Activated CD8-positive, alpha-beta memory T cell treated with anti-CD3 and anti-CD28 coated beads, Interleukin-2, amount 50 U/mL, for 24 hours (primary cell): ENCODE measurements around the gene NAA15.
A peak's percentile ranks its signal among the peaks of the same experiment; 100 is the strongest.
"Not testable (repeated sequence)": the region's sequence is repeated elsewhere in the genome, so short reads cannot be mapped to it uniquely, and the experiment has no call there.

Experiments used
- DNase-seq: peaks from one replicate; pipeline ENCODE4 v3.0.0-alpha.2; 2020; ENCODE audit errors: extremely low read depth

NAA15 gene

GRCh38 chr4:139301113-139301820 is at the start of gene NAA15:
TSS of gene NAA15 (plus strand) at chr4:139301505. CDS start at chr4:139301778, 273 bp downstream.
- DNase-seq, result peak; percentile 95

- DNase-seq, result no peak
These were observed 48.3 kb upstream of the NAA15 start for GRCh38 chr4:139253046-139253445.

GRCh38 chr4:139253713-139254112 is 47.6 kb upstream of the NAA15 start:
- DNase-seq, result no peak

GRCh38 chr4:139255581-139255980 is 45.7 kb upstream of the NAA15 start:
- not testable (repeated sequence) for DNase-seq

GRCh38 chr4:139256349-139256748 is 45.0 kb upstream of the NAA15 start:
- DNase-seq, result no peak

GRCh38 chr4:139265654-139266053 is 35.7 kb upstream of the NAA15 start:
- DNase-seq, result no peak

- no peak for DNase-seq
These were observed 35.1 kb upstream of the NAA15 start for GRCh38 chr4:139266208-139266582.

- peak; percentile 75 for DNase-seq
These were observed 34.6 kb upstream of the NAA15 start for GRCh38 chr4:139266583-139267257.

- DNase-seq, result no peak
These were observed 34.0 kb upstream of the NAA15 start for GRCh38 chr4:139267301-139267700.

- DNase-seq, result no peak
These were observed 27.5 kb upstream of the NAA15 start for GRCh38 chr4:139273835-139274234.

GRCh38 chr4:139274790-139275189 is 26.5 kb upstream of the NAA15 start:
- no peak for DNase-seq

- no peak for DNase-seq
These were observed 26.0 kb upstream of the NAA15 start for GRCh38 chr4:139275281-139275735.

GRCh38 chr4:139278485-139278884 is 22.8 kb upstream of the NAA15 start:
- DNase-seq, result no peak

- no peak for DNase-seq
These were observed 22.2 kb upstream of the NAA15 start for GRCh38 chr4:139278912-139279759.

GRCh38 chr4:139279760-139280620 is 21.3 kb upstream of the NAA15 start, which contains the start of gene MGARP:
TSS of gene MGARP (minus strand) at chr4:139280225. CDS start at chr4:139280158, 67 bp downstream.
- no peak for DNase-seq

GRCh38 chr4:139282065-139282720 is 19.1 kb upstream of the NAA15 start:
- no peak for DNase-seq

- DNase-seq, result no peak
These were observed 18.6 kb upstream of the NAA15 start for GRCh38 chr4:139282721-139283075.

- no peak for DNase-seq
These were observed 15.1 kb upstream of the NAA15 start for GRCh38 chr4:139286186-139286698.

GRCh38 chr4:139295206-139295941 is 5.9 kb upstream of the NAA15 start:
- peak; percentile 96 for DNase-seq

GRCh38 chr4:139295942-139296299 is 5.4 kb upstream of the NAA15 start:
- no peak for DNase-seq
